ENCODE measurements around the gene CFAP52. TPM values are rescaled to one million over a fixed set of nuclear protein-coding genes. Genes with fewer than 3 reads are reported as not detected.

The CFAP52 gene
- total RNA-seq, 1 experiment from 2014 or later, result not detected

DNA sequence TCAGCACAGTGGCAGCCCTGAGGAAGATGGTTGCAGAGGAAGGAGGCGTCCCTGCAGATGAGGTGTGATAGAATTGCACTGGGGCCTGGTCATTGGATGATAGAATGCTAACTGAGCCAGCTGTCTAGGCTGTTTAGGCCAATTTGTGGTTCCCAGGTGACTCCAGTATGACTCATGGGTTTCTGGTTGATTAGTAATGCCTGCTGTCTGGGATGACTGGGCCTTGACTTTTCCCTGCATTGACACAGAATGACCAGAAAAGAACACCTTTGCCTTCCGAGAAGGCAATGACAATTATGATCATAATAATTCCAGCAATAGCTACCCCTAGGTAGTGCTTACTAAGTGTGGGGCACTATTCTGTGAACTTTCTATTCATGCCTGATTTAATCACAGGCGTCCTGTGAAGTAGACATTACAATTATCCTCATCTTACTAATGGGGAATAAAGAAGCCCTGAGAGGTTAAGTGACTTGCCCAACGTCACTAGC is 100.4 kb downstream of the CFAP52 start (continued):
- TF ChIP-seq, protein P1, sequence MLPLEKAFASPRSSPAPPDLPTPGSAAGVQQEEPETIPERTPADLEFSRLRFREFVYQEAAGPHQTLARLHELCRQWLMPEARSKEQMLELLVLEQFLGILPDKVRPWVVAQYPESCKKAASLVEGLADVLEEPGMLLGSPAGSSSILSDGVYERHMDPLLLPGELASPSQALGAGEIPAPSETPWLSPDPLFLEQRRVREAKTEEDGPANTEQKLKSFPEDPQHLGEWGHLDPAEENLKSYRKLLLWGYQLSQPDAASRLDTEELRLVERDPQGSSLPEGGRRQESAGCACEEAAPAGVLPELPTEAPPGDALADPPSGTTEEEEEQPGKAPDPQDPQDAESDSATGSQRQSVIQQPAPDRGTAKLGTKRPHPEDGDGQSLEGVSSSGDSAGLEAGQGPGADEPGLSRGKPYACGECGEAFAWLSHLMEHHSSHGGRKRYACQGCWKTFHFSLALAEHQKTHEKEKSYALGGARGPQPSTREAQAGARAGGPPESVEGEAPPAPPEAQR (CRISPR knock-in tag; IDR thresholded peaks at IDR 0.05), result no peak
- no peak for TF ChIP-seq ZNF671 (CRISPR knock-in tag; IDR thresholded peaks at IDR 0.05)
- TF ChIP-seq OVOL2 (CRISPR knock-in tag; IDR thresholded peaks at IDR 0.05; ENCODE audit: borderline replicate concordance), result no peak
- no peak for TF ChIP-seq RELA (CRISPR knock-in tag; IDR thresholded peaks at IDR 0.05; ENCODE audit: borderline replicate concordance)

DNA sequence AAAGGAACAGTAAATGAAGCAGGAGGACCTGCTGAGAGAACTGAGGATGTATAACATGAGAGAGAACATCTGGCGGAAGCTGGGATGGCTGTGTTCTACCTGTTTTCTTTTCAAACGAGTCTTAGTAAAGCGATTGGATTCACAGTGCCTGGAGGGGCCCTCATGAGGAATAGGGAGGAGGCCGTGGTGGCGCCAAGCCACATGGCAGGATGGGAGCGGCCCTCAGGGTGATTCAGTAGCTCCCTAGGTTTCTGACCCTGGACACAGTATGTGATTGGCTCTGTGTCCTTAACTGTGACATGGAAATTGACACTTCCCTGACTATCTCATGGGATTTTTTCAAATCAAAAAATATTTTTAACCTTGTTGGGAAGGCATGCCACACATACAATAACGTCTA is 101.0 kb downstream of the CFAP52 start:
- Mint-ChIP-seq H3K9me3 (peaks cover 13% of the 10 kb centered on the region), H3K4me3 (no peak overlapping the region), H3K4me1 (no peaks in the 10 kb centered on the region), H3K27me3 (ENCODE audit: low read depth) (no peaks in the 10 kb centered on the region), H3K36me3 (peaks cover 22% of the 10 kb centered on the region), H3K27ac (no peak overlapping the region)
- DNase-seq (ENCODE audit: low spot score) (no peak), ATAC-seq (no peak)
- ChIA-PET CTCF (interaction anchor here (1.0 to 5.1 kb wide), 2 partner anchors 91 to 101 kb away, joined by 3 to 40 read pairs; partner anchors contain the start of genes CFAP52 and STX8), POLR2A (no interaction called here)
- no peak for TF ChIP-seq NFE2L1 (CRISPR knock-in tag; IDR thresholded peaks at IDR 0.05)
- TF ChIP-seq, protein P2, sequence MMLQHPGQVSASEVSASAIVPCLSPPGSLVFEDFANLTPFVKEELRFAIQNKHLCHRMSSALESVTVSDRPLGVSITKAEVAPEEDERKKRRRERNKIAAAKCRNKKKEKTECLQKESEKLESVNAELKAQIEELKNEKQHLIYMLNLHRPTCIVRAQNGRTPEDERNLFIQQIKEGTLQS (CRISPR knock-in tag; conservative IDR thresholded peaks at IDR 0.05), result no peak
- TF ChIP-seq GRHL2 (CRISPR knock-in tag; IDR thresholded peaks at IDR 0.05; ENCODE audit: insufficient replicate concordance, severe bottlenecking), result no peak
- TF ChIP-seq CREM (CRISPR knock-in tag; IDR thresholded peaks at IDR 0.05), result no peak
- TF ChIP-seq, protein P3, sequence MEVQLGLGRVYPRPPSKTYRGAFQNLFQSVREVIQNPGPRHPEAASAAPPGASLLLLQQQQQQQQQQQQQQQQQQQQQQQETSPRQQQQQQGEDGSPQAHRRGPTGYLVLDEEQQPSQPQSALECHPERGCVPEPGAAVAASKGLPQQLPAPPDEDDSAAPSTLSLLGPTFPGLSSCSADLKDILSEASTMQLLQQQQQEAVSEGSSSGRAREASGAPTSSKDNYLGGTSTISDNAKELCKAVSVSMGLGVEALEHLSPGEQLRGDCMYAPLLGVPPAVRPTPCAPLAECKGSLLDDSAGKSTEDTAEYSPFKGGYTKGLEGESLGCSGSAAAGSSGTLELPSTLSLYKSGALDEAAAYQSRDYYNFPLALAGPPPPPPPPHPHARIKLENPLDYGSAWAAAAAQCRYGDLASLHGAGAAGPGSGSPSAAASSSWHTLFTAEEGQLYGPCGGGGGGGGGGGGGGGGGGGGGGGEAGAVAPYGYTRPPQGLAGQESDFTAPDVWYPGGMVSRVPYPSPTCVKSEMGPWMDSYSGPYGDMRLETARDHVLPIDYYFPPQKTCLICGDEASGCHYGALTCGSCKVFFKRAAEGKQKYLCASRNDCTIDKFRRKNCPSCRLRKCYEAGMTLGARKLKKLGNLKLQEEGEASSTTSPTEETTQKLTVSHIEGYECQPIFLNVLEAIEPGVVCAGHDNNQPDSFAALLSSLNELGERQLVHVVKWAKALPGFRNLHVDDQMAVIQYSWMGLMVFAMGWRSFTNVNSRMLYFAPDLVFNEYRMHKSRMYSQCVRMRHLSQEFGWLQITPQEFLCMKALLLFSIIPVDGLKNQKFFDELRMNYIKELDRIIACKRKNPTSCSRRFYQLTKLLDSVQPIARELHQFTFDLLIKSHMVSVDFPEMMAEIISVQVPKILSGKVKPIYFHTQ (CRISPR knock-in tag; IDR thresholded peaks at IDR 0.05), result no peak
- TF ChIP-seq, protein P4, sequence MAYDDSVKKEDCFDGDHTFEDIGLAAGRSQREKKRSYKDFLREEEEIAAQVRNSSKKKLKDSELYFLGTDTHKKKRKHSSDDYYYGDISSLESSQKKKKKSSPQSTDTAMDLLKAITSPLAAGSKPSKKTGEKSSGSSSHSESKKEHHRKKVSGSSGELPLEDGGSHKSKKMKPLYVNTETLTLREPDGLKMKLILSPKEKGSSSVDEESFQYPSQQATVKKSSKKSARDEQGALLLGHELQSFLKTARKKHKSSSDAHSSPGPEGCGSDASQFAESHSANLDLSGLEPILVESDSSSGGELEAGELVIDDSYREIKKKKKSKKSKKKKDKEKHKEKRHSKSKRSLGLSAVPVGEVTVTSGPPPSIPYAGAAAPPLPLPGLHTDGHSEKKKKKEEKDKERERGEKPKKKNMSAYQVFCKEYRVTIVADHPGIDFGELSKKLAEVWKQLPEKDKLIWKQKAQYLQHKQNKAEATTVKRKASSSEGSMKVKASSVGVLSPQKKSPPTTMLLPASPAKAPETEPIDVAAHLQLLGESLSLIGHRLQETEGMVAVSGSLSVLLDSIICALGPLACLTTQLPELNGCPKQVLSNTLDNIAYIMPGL (CRISPR knock-in tag; IDR thresholded peaks at IDR 0.05), result no peak
- TF ChIP-seq NR1H2 (CRISPR knock-in tag; IDR thresholded peaks at IDR 0.05), result no peak
- no peak for TF ChIP-seq TEAD4 (CRISPR knock-in tag; IDR thresholded peaks at IDR 0.05)
- TF ChIP-seq, protein P5, sequence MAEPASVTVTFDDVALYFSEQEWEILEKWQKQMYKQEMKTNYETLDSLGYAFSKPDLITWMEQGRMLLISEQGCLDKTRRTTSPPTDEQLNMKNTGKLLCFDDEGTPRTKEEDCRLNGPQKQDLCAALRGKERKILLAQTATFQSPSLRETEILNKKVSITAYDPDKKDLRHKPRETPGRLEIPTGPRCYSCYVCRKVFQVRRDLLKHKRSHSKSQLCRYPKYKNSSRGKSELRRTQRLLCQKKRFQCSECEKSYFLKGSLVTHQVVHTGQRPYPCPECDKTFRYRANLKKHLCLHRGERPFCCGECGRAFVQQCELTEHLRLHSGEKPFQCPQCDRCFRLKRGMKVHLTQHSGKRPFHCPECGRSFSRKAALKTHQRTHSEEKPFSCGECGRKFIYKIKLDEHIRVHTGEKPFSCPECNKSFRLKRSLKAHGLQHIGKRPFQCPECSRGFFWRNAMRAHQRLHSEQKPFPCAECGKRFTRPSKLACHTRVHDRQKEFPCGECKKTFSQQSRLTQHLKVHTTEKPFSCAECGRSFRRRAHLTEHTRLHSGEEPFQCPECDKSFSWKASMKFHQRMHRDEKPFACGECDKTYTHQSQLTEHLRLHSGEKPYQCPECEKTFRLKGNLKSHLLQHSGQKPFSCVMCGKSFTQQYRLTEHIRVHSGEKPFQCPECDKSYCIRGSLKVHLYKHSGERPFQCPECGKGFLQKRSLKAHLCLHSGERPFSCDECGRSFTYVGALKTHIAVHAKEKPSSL (CRISPR knock-in tag; conservative IDR thresholded peaks at IDR 0.05), result no peak
- TF ChIP-seq FOXK1 (CRISPR knock-in tag; IDR thresholded peaks at IDR 0.05), result no peak
- no peak for TF ChIP-seq TP53 (CRISPR knock-in tag; IDR thresholded peaks at IDR 0.05)
- no peak for TF ChIP-seq ESRRA (CRISPR knock-in tag; IDR thresholded peaks at IDR 0.05; ENCODE audit: borderline replicate concordance)
- TF ChIP-seq, protein P6, sequence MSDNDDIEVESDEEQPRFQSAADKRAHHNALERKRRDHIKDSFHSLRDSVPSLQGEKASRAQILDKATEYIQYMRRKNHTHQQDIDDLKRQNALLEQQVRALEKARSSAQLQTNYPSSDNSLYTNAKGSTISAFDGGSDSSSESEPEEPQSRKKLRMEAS (CRISPR knock-in tag; IDR thresholded peaks at IDR 0.05), result no peak

Data from WTC11 (cell line).